ENCODE measurements around the gene ASS1.

- TF ChIP-seq, protein P1, sequence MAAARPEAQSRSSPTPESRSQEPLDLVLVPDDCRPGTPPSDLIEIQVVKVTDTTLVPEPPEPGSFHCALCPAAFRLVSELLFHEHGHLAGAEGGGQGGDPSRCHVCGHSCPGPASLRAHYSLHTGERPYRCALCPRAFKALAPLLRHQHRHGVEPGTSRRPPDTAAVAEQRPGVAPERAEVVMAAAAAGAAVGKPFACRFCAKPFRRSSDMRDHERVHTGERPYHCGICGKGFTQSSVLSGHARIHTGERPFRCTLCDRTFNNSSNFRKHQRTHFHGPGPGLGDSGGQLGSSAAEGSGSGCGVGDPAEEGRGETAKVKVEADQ (CRISPR knock-in tag; IDR thresholded peaks at IDR 0.05; ENCODE audit: borderline replicate concordance), result no peak
- TF ChIP-seq HDAC2 (CRISPR knock-in tag; IDR thresholded peaks at IDR 0.05) (no peak), PHF21A (CRISPR knock-in tag; IDR thresholded peaks at IDR 0.05) (no peak), POLR2A (IDR thresholded peaks at IDR 0.05; ENCODE audit: insufficient read depth in 1 of 2, low read depth in 2 of 2, low read length in 2 of 2) (no peak), ZNF263 (CRISPR knock-in tag; IDR thresholded peaks at IDR 0.05) (no peak), ZNF275 (CRISPR knock-in tag; IDR thresholded peaks at IDR 0.05; ENCODE audit: borderline replicate concordance) (no peak), MATR3 (CRISPR knock-in tag; IDR thresholded peaks at IDR 0.05) (no peak)
- TF ChIP-seq, protein P2, sequence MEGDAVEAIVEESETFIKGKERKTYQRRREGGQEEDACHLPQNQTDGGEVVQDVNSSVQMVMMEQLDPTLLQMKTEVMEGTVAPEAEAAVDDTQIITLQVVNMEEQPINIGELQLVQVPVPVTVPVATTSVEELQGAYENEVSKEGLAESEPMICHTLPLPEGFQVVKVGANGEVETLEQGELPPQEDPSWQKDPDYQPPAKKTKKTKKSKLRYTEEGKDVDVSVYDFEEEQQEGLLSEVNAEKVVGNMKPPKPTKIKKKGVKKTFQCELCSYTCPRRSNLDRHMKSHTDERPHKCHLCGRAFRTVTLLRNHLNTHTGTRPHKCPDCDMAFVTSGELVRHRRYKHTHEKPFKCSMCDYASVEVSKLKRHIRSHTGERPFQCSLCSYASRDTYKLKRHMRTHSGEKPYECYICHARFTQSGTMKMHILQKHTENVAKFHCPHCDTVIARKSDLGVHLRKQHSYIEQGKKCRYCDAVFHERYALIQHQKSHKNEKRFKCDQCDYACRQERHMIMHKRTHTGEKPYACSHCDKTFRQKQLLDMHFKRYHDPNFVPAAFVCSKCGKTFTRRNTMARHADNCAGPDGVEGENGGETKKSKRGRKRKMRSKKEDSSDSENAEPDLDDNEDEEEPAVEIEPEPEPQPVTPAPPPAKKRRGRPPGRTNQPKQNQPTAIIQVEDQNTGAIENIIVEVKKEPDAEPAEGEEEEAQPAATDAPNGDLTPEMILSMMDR (CRISPR knock-in tag; IDR thresholded peaks at IDR 0.05), result no peak
Measured at GRCh38 chr9:130424595-130425454, 19.9 kb upstream of the ASS1 start.

All from HepG2 (cell line).